GM19043 (cell line): ENCODE results near the gene UTS2R.

Source experiments
- ATAC-seq: cut with Tn5 transposase; IDR thresholded peaks from one replicate; pipeline ENCODE4 v1.9.1; 2021; ENCODE audit warnings: low read depth; ENCODE audit not compliant: unreplicated experiment

Gene UTS2R

GRCh38 chr17:82371333-82372248, at the start of gene UTS2R:
Gene UTS2R (plus strand): TSS chr17:82371765. CDS start chr17:82374325, 2,560 bp downstream.
- ATAC-seq: no peak

GRCh38 chr17:82321947-82322466, 49.6 kb upstream of the UTS2R start:
- no peak for ATAC-seq

- no peak for ATAC-seq
Observed at GRCh38 chr17:82322526-82323453, 48.8 kb upstream of the UTS2R start.

GRCh38 chr17:82323514-82324234, 47.9 kb upstream of the UTS2R start:
- ATAC-seq: no peak

GRCh38 chr17:82324566-82325285, 46.8 kb upstream of the UTS2R start:
- ATAC-seq: no peak

GRCh38 chr17:82325286-82326180, 46.0 kb upstream of the UTS2R start:
- no peak for ATAC-seq

- ATAC-seq: no peak
Observed at GRCh38 chr17:82327289-82327688, 44.3 kb upstream of the UTS2R start.

GRCh38 chr17:82327757-82328140, 43.8 kb upstream of the UTS2R start:
- no peak for ATAC-seq

GRCh38 chr17:82328141-82328993, 43.2 kb upstream of the UTS2R start:
- ATAC-seq: no peak

GRCh38 chr17:82328994-82329507, 42.5 kb upstream of the UTS2R start:
- no peak for ATAC-seq

GRCh38 chr17:82329683-82330321, 41.8 kb upstream of the UTS2R start:
- ATAC-seq: no peak

GRCh38 chr17:82330322-82331239, 41.0 kb upstream of the UTS2R start:
- ATAC-seq: no peak

- no peak for ATAC-seq
Observed at GRCh38 chr17:82331345-82331939, 40.1 kb upstream of the UTS2R start.

- no peak for ATAC-seq
Observed at GRCh38 chr17:82332669-82333278, 38.8 kb upstream of the UTS2R start.
